ENCODE measurements around the gene MED27.

Gene MED27

GRCh38 chr9:131943351-131943841 lies 136.3 kb downstream of the MED27 start:
- no peak for TF ChIP-seq CTCF (conservative IDR thresholded peaks at IDR 0.05)
- H3K27ac ChIP-seq = no peak overlapping the region

- no peak for TF ChIP-seq CTCF (conservative IDR thresholded peaks at IDR 0.05)
- no peak overlapping the region for H3K27ac ChIP-seq
Observed at GRCh38 chr9:131942146-131942720, 137.4 kb downstream of the MED27 start.

GRCh38 chr9:131937451-131937850 lies 142.2 kb downstream of the MED27 start:
- no peak for TF ChIP-seq CTCF (conservative IDR thresholded peaks at IDR 0.05)
- no peak overlapping the region for H3K27ac ChIP-seq

- H3K27ac ChIP-seq = no peak overlapping the region
- TF ChIP-seq CTCF (conservative IDR thresholded peaks at IDR 0.05) = no peak
Observed at GRCh38 chr9:131936929-131937328, 142.7 kb downstream of the MED27 start.

GRCh38 chr9:131934673-131935072 lies 145.0 kb downstream of the MED27 start:
- no peak overlapping the region for H3K27ac ChIP-seq
- no peak for TF ChIP-seq CTCF (conservative IDR thresholded peaks at IDR 0.05)

GRCh38 chr9:131927091-131927490 lies 152.6 kb downstream of the MED27 start:
- no peak overlapping the region for H3K27ac ChIP-seq
- no peak for TF ChIP-seq CTCF (conservative IDR thresholded peaks at IDR 0.05)

- no peak overlapping the region for H3K27ac ChIP-seq
- TF ChIP-seq CTCF (conservative IDR thresholded peaks at IDR 0.05) = no peak
Observed at GRCh38 chr9:131926360-131926922, 153.2 kb downstream of the MED27 start.
